GM12878 (cell line): Measurements from ENCODE around the gene STK39. TPM values are rescaled to one million over a fixed set of nuclear protein-coding genes. Genes with fewer than 3 reads are reported as not detected.

ENCODE experiments used
- CHD2 ChIP-seq: IDR thresholded peaks from 2 replicates; pipeline ENCODE4 v1.6.1; 2011; ENCODE audit warnings: low read depth, low read length, improper control_type of control experiment, borderline replicate concordance
- HCFC1 ChIP-seq: fragments of 150-350 bp; IDR thresholded peaks from 2 replicates; pipeline ENCODE4 v1.6.1; 2014; ENCODE audit warnings: low read length
- KLF5 ChIP-seq: fragments of 450-650 bp; IDR thresholded peaks from 2 replicates; pipeline ENCODE4 v1.6.1; 2014; ENCODE audit warnings: mild to moderate bottlenecking; ENCODE audit not compliant: partially characterized antibody
- POLR2AphosphoS5 ChIP-seq: IDR thresholded peaks from 2 replicates; pipeline ENCODE4 v1.6.1; 2011; ENCODE audit warnings: mild to moderate bottlenecking, low read length, inconsistent platforms
- polyA plus RNA-seq, 11 experiments: library from polyadenylated mRNA; depleted of rRNA in 4 of 11; unstranded in 6 of 11; stranded (reverse) in 5 of 11; fragments of >200 nt; fragmentation: Nextera tagmentation in 4 of 11; fragmentation: Illumina TruSeq in 1 of 11; extraction: Ambion mirVana in 4 of 11; extraction: Trizol in 1 of 11; gene quantifications; 1 replicate in 1 of 11; 2 replicates in 10 of 11; pipeline versions ENCODE4 v1.2.1 to v1.2.3, GENCODE V29; 2011 to 2016; ENCODE audit warnings: inconsistent platforms in 2 of 11, missing spikeins in 2 of 11, low read depth in 1 of 11
- total RNA-seq, 4 experiments: library from RNA; depleted of rRNA in 3 of 4; stranded (reverse); fragments of >200 nt in 3 of 4; fragmentation: Illumina TruSeq in 1 of 4; extraction: Trizol in 1 of 4; gene quantifications; 2 replicates each; pipeline versions ENCODE4 v1.2.1 to v1.2.3, GENCODE V29; 2013 to 2021
- TF ChIP-seq, protein P1 (sequence below): fragments of 450-650 bp; IDR thresholded peaks from 2 replicates; pipeline ENCODE4 v1.6.1; 2017; ENCODE audit warnings: mild to moderate bottlenecking, moderate library complexity
- TF ChIP-seq, protein P2 (sequence below): IDR thresholded peaks from 2 replicates; pipeline ENCODE4 v1.6.1; 2012; ENCODE audit warnings: improper control_type of control experiment, low read depth, low read length; ENCODE audit not compliant: insufficient replicate concordance
- TF ChIP-seq, protein P3 (sequence below): IDR thresholded peaks from 2 replicates; pipeline ENCODE4 v1.6.1; 2012; ENCODE audit warnings: low read depth, low read length, improper control_type of control experiment

Gene STK39
- total and polyA plus RNA-seq, 10 of the 15 experiments (the other 5 are each of a cell fraction or from before 2014, with no cell fraction given), result 0.03 to 0.21 (median 0.07) TPM; not detected in 5

DNA sequence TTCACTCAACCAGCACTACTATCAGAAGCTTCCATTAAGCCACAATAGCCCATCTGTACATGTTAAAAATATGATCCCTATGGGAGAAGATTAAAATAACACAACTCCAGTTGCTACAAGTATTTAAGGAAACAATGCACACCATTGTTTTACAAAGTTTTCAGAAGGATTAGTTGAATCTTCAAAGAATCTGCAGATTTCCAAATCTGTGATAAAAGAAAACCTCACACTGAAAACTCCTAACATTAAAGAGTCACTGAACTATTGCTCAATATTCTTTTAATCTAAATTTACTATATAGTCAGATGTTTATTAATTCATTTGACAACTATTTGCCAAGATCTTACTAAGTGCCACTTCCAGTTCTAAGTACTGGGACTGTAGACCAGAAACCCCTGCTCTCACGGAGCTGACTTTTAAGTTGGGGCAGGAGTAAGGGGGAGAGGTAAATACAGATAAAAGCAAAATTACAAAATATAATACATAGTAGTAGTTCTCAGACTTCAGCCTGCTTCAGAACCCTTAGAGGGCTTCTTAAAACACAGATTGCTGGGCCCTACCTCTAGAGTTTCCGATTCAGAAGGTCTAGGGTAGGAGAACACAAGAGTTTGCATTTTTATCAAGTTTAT, 94.4 kb downstream of the STK39 start (continued):
- TF ChIP-seq, protein P1, sequence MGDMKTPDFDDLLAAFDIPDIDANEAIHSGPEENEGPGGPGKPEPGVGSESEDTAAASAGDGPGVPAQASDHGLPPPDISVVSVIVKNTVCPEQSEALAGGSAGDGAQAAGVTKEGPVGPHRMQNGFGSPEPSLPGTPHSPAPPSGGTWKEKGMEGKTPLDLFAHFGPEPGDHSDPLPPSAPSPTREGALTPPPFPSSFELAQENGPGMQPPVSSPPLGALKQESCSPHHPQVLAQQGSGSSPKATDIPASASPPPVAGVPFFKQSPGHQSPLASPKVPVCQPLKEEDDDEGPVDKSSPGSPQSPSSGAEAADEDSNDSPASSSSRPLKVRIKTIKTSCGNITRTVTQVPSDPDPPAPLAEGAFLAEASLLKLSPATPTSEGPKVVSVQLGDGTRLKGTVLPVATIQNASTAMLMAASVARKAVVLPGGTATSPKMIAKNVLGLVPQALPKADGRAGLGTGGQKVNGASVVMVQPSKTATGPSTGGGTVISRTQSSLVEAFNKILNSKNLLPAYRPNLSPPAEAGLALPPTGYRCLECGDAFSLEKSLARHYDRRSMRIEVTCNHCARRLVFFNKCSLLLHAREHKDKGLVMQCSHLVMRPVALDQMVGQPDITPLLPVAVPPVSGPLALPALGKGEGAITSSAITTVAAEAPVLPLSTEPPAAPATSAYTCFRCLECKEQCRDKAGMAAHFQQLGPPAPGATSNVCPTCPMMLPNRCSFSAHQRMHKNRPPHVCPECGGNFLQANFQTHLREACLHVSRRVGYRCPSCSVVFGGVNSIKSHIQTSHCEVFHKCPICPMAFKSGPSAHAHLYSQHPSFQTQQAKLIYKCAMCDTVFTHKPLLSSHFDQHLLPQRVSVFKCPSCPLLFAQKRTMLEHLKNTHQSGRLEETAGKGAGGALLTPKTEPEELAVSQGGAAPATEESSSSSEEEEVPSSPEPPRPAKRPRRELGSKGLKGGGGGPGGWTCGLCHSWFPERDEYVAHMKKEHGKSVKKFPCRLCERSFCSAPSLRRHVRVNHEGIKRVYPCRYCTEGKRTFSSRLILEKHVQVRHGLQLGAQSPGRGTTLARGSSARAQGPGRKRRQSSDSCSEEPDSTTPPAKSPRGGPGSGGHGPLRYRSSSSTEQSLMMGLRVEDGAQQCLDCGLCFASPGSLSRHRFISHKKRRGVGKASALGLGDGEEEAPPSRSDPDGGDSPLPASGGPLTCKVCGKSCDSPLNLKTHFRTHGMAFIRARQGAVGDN, result no peak
- no peak for TF ChIP-seq HCFC1
- TF ChIP-seq CHD2, result no peak
- TF ChIP-seq, protein P2, sequence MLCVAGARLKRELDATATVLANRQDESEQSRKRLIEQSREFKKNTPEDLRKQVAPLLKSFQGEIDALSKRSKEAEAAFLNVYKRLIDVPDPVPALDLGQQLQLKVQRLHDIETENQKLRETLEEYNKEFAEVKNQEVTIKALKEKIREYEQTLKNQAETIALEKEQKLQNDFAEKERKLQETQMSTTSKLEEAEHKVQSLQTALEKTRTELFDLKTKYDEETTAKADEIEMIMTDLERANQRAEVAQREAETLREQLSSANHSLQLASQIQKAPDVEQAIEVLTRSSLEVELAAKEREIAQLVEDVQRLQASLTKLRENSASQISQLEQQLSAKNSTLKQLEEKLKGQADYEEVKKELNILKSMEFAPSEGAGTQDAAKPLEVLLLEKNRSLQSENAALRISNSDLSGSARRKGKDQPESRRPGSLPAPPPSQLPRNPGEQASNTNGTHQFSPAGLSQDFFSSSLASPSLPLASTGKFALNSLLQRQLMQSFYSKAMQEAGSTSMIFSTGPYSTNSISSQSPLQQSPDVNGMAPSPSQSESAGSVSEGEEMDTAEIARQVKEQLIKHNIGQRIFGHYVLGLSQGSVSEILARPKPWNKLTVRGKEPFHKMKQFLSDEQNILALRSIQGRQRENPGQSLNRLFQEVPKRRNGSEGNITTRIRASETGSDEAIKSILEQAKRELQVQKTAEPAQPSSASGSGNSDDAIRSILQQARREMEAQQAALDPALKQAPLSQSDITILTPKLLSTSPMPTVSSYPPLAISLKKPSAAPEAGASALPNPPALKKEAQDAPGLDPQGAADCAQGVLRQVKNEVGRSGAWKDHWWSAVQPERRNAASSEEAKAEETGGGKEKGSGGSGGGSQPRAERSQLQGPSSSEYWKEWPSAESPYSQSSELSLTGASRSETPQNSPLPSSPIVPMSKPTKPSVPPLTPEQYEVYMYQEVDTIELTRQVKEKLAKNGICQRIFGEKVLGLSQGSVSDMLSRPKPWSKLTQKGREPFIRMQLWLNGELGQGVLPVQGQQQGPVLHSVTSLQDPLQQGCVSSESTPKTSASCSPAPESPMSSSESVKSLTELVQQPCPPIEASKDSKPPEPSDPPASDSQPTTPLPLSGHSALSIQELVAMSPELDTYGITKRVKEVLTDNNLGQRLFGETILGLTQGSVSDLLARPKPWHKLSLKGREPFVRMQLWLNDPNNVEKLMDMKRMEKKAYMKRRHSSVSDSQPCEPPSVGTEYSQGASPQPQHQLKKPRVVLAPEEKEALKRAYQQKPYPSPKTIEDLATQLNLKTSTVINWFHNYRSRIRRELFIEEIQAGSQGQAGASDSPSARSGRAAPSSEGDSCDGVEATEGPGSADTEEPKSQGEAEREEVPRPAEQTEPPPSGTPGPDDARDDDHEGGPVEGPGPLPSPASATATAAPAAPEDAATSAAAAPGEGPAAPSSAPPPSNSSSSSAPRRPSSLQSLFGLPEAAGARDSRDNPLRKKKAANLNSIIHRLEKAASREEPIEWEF, result no peak
- TF ChIP-seq, protein P3, sequence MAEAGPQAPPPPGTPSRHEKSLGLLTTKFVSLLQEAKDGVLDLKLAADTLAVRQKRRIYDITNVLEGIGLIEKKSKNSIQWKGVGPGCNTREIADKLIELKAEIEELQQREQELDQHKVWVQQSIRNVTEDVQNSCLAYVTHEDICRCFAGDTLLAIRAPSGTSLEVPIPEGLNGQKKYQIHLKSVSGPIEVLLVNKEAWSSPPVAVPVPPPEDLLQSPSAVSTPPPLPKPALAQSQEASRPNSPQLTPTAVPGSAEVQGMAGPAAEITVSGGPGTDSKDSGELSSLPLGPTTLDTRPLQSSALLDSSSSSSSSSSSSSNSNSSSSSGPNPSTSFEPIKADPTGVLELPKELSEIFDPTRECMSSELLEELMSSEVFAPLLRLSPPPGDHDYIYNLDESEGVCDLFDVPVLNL, result no peak
- no peak for TF ChIP-seq POLR2AphosphoS5
- TF ChIP-seq KLF5, result no peak
- TF ChIP-seq, all 136 proteins: peak for 0
